Measurements from ENCODE around the gene PHLPP1.
"Not testable (repeated sequence)": the region's sequence is repeated elsewhere in the genome, so short reads cannot be mapped to it uniquely, and the experiment has no call there.

PHLPP1 gene

DNA sequence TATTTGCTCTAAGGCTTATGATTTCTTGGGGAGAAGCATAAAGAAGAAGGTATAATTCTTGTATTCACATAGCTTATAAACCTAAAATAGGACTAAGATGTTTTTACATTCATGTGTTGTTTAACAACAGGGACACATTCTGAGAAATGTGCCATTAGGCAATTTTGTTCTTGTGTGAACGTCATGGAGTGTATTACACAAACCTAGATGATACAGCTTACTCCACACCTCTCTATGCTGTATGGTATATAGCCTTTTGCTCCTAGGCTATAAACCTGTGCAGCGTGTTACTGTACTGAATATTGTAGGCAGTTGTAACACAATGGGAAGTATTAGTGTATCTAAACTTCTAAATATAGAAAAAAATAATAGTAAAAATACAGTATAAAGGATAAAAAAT is 92.1 kb downstream of the PHLPP1 start:
- DNase-seq (ENCODE audit: low read depth), result no peak
- H3K4me3 ChIP-seq (ENCODE audit: low read length), result no peak overlapping the region
- TF ChIP-seq, protein P1, sequence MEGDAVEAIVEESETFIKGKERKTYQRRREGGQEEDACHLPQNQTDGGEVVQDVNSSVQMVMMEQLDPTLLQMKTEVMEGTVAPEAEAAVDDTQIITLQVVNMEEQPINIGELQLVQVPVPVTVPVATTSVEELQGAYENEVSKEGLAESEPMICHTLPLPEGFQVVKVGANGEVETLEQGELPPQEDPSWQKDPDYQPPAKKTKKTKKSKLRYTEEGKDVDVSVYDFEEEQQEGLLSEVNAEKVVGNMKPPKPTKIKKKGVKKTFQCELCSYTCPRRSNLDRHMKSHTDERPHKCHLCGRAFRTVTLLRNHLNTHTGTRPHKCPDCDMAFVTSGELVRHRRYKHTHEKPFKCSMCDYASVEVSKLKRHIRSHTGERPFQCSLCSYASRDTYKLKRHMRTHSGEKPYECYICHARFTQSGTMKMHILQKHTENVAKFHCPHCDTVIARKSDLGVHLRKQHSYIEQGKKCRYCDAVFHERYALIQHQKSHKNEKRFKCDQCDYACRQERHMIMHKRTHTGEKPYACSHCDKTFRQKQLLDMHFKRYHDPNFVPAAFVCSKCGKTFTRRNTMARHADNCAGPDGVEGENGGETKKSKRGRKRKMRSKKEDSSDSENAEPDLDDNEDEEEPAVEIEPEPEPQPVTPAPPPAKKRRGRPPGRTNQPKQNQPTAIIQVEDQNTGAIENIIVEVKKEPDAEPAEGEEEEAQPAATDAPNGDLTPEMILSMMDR (conservative IDR thresholded peaks at IDR 0.05; ENCODE audit: low read depth, low read length), result no peak

DNA sequence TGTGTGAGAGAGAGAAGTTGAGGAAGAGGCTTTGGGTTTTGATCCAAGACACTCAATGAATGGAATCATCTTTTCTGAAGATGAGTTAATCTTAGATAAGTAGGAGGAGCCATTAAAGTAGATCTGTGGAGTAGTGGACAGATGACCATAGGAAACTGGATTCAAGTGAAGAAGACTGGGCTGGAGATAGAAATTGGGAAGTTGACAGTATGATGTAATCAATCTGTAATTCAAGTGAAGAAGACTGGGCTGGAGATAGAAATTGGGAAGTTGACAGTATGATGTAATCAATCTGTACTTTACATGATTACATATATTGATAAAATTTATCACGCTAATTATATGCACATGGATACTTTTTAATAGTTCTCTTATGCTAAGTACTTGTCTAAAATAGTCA is 92.8 kb downstream of the PHLPP1 start:
- DNase-seq (ENCODE audit: low read depth), result no peak
- no peak overlapping the region for H3K4me3 ChIP-seq (ENCODE audit: low read length)
- TF ChIP-seq, protein P1 (conservative IDR thresholded peaks at IDR 0.05; ENCODE audit: low read depth, low read length), result no peak

DNA sequence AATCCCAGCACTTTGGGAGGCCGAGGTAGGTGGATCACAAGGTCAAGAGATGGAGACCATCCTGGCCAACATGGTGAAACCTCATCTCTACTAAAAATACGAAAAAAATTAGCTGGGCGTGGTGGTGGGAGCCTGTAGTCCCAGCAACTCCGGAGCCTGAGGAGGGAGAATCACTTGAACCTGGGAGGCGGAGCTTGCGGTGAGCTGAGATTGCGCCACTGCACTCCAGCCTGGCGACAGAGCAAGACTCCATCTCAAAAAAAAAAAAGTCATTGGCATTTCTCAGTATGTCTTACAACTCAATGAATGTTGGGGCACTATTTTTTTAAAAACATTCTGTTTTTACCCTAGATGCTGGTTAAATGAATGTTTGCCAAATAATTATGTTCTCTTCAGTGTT is 94.1 kb downstream of the PHLPP1 start:
- DNase-seq (ENCODE audit: low read depth); H3K4me3 ChIP-seq (ENCODE audit: low read length): not testable (repeated sequence)

DNA sequence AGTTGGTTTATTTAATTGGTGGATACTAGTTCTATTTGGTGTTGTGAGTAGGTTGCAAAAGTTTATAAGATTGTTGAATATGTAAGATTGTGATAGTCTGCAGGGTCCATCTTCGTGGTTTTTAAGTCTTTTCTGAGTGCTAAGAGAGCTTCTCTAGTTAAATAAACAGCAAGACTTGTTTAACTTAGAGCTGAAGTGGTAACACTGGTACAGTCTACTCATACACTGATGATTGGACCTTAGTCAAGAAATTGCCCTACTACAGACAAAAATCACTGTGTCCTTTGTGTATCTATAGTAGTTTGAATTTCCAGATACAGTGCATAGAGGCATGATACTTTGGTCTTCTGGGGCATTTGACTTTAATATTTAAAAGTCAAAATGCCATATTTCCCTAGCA is 94.6 kb downstream of the PHLPP1 start:
- DNase-seq (ENCODE audit: low read depth), result no peak
- TF ChIP-seq, protein P1 (conservative IDR thresholded peaks at IDR 0.05; ENCODE audit: low read depth, low read length), result no peak
- H3K4me3 ChIP-seq (ENCODE audit: low read length), result no peak overlapping the region

DNA sequence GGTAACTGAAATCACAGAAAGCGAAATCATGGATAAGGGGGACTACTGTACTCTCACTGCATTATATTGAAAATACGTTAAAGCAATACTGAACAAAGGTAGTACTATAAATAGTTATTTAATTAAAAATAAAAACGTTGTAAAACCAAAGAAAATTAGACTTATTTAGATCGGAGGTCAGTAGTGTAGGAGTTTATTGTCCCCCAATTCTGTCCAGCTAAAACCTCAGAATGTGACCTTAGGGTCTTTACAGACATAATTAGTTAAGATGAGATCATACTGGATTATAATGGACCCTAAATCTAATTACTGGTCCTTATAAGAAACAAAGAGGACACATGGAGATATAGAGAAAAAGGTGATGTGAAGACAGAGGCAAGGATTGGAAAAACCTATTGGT is 95.3 kb downstream of the PHLPP1 start:
- TF ChIP-seq, protein P1 (conservative IDR thresholded peaks at IDR 0.05; ENCODE audit: low read depth, low read length), result no peak
- no peak overlapping the region for H3K4me3 ChIP-seq (ENCODE audit: low read length)
- no peak for DNase-seq (ENCODE audit: low read depth)

DNA sequence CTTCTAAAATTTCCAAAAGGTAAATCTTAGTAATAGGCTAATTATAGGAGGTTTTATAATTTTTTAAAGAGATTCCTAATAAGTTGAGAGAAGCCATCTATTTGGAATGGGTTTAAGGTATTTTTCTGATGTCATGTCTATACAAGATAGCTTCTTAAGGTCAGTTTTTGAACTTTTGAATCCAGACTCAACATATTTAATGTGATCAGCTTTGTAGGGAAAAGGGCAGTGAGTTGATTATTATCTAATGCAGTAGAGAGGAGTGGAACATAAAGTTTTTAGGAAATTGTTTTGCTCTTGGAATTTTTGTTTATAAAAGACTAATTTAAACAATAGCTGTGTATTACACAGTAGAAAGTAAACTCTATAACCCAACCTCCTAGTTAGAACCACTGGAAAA is 96.3 kb downstream of the PHLPP1 start:
- TF ChIP-seq, protein P1 (conservative IDR thresholded peaks at IDR 0.05; ENCODE audit: low read depth, low read length), result no peak
- no peak for DNase-seq (ENCODE audit: low read depth)

DNA sequence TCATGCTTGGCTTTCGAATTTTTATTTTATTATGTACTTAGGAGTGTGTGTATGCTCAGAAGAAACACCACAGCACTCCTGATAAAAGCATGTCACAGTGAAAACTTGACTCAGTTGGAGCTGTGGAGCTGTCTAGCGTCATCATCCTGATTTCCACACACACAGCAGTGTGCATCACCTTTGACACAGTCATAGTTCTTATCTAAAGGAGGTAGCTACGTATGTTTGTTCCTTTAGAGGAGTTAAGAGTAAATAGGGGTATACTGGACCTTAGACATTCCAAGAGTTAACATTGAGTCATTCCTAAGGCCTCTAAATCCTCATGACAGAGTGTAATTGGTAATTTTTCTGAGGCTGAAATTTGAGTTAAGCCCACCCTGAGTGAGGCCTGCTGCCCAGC is 96.9 kb downstream of the PHLPP1 start:
- H3K4me3 ChIP-seq (ENCODE audit: low read length), result no peak overlapping the region
- TF ChIP-seq, protein P1 (conservative IDR thresholded peaks at IDR 0.05; ENCODE audit: low read depth, low read length), result no peak
- peak; percentile 72 for DNase-seq (ENCODE audit: low read depth)

More for the DNA sequence above, 96.3 kb downstream of the PHLPP1 start:
- H3K4me3 ChIP-seq (ENCODE audit: low read length), result no peak overlapping the region

DNA sequence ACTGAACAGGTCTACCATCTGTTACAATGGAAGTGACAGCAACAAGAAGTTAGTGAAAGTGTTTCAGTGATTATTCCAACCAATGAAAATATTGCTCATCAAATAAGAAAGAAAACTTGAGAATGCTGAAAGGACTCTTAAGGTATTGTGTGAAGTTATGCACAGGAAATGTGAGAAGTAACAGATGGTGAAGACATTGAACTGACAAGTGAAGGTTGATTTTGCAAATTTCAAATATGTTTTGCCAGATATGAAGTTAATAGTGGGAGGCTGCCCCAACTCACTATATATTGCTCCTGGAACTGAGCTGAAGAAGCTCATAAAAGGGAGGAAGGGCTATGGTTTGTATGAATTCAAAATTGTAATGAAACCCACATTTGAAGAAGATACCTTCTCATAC is 97.5 kb downstream of the PHLPP1 start:
- DNase-seq (ENCODE audit: low read depth), result no peak
- H3K4me3 ChIP-seq (ENCODE audit: low read length), result no peak overlapping the region
- TF ChIP-seq, protein P1 (conservative IDR thresholded peaks at IDR 0.05; ENCODE audit: low read depth, low read length), result no peak

Measured in retinal pigment epithelial cell (primary cell).